GM19035 (cell line): ENCODE results near the gene CCDC117.
"Not testable (repeated sequence)": the region's sequence is repeated elsewhere in the genome, so short reads cannot be mapped to it uniquely, and the experiment has no call there.

ENCODE experiments used
- ATAC-seq: cut with Tn5 transposase; IDR thresholded peaks from one replicate; pipeline ENCODE4 v1.9.1; 2021; ENCODE audit not compliant: unreplicated experiment

CCDC117 gene

DNA sequence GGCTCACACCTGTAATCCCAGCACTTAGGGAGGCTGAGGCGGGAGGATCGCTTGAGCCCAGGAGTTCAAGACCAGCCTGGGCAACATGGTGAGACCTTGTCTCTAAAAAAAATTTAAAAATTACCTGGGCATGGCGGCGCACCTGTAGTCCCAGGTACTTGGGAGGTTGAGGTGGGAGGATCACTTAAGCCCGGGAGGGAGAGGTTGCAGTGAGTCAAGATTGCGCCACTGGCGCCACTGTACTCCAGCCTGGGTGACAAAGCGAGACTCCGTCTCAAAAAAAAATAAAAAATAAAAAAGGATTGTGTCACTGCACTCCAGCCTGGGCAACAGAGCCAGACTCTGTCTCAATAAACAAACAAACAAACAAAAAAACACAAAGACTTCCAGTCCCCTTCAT lies 52.0 kb downstream of the CCDC117 start:
- ATAC-seq = not testable (repeated sequence)

DNA sequence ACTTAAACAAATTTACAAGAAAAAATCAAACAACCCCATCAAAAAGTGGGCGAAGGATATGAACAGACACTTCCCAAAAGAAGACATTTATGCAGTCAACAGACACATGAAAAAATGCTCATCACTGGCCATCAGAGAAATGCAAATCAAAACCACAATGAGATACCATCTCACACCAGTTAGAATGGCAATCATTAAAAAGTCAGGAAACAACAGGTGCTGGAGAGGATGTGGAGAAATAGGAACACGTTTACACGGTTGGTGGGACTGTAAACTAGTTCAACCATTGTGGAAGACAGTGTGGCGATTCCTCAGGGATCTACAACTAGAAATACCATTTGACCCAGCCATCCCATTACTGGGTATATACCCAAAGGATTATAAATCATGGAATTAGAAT lies 53.9 kb downstream of the CCDC117 start:
- ATAC-seq = not testable (repeated sequence)

DNA sequence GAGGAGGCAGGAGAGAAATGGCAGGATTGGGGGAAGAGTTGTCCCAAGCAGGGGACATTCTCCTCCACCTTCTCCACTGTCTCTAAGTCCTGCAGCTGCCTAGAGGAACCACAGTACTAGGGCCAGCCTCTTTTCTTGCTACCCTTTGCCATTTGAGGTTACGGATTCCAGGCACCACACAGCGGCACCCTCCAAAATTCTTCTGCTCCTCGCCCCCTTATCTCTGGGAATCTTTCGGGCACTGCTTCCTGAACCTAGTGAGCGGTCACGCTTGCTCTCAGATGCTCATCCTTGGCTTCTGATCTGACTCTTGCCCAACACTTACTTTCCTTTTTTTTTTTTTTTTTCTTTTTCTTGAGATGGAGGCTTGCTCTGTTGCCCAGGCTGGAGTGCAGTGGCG lies 54.4 kb downstream of the CCDC117 start:
- no peak for ATAC-seq

DNA sequence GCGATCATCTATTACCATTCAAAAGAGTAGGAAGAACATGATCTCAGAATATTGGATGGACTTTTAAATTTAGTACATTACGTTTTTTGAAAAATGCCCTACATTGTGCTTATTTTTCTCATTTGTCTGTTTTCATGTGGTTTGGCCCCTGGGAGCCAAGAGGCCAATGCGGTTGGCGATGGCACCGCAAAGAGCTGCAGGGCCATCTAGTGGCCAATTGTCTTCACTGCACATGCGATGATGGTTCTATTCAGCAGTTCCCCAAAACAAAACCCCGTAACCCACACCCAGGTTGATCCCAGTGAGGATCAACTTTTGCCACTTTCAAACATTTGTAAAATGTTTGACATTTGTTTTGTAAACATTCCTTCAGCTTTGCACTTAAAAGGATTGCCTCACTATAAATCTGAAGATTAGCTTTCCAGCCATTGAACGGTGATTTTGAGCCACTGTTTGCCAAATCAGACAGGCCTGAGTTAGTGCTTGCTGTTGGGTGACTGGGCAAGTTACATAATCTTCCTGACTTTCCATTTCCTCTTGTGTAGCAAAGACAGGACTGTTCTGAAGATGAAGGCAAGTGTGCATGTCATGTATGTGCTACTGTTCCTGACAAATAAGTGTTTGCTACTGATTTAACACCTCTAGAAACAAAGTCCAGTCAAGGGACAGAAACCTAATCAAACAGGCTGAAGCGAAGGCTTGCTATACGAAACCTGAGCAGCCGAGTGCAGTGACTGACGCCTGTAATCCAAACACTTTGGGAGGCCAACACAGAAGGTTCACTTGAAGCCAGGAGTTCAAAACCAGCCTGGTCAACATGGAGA lies 57.1 kb downstream of the CCDC117 start:
- ATAC-seq = no peak

DNA sequence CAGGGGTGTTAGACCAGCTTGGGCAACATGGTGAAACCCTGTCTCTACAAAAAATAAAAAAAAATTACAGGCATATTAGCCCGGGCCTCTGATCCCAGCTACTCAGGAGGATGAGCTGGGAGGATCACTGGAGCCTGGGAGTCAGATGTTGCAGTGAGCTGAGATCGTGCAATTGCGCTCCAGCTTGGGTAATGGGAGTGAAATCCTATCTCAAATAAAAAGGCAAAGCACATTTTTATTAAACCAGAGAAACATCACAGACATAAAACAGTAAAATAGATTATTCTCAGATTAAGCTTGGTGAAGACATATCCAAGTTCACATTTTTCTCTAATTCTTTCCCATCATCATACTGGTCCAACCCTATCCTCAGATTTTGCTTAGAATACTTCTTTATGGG lies 57.9 kb downstream of the CCDC117 start:
- no peak for ATAC-seq

DNA sequence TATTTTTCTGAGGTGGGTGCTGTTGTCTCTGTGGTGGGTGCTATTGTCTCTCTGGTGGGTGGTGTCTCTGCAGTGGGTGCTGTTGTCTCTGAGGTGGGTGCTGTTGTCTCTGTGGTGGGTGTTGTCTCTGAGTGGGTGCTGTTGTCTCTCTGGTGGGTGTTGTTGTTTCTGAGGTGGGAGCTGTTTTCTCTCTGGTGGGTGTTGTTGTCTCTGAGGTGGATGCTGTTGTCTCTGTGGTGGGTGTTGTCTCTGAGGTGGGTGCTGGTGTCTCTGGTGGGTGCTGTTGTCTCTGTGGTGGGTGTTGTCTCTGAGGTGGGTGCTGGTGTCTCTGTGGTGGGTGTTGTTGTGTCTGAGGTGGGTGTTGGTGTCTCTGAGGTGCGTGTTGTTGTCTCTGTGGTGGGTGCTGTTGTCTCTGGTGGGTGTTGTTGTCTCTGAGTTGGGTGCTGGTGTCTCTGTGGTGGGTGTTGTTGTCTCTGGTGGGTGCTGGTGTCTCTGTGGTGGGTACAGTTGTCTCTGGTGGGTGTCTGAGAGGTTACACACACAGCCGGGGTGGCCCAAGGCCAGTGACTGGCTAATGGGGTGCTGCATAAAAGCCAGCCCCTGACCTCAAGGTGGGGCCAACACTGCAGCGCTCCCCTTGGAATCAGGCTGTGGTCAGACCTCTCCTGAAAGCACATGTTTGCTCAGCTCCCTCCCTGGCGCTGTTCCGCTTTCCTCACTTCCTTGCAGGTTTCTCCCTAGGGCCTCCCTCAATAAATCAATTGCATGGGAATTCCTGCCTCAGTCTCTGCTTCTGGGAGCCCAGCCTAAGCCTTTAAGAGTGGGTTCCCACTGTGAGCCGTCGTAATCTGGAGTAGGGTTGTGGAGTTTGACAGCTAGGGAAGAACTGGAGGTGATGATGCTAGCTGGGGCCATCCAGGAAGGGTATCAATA lies 58.9 kb downstream of the CCDC117 start:
- no peak for ATAC-seq

DNA sequence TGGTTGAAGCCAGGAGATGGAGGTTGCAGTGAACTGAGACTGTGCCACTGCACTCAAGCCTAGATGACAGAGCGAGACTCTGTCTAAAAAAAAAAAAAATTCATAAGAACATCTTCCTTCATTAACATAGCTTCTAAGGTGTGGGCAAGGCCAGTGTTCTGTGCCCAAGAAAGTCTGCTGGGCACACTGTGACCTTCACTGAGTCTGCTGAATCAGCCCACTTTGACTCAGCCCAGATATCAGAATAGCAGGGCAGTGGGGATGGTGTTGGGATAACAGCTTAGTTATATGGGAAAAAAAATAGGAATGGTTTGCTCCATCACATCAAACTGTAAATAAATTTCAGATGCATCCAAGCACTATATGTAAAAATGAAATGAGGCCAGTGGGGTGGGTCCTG lies 60.2 kb downstream of the CCDC117 start:
- no peak for ATAC-seq

DNA sequence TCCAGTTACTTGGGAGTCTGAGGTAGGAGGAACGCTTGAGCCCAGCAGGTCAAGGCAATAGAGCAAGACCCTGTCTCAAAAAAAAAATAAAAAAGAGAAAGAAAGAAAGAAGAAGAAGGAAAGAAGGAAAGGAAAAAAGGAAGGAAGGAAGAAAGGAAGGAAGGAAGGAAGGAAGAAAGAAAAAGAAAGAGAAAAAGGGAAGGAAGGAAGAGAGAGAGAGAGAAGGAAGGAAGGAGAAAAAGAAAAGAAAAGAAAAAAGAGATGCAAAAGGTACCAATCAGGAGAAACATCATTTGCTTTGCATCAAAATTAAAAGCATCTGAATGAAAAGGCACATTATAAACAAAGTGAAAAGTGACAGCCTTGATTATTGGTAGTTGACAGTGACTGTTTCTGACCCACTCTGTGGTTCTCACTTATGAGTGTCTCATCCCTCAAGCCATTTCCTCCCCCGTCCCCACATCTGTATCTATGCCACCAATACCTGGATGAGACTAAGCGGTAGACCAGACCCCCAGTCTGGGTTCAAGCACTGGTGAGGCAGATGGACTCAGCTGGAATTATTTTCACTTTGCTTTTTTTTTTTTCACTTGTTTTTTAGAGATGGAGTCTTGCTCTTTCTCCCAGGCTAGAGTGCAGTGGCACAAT lies 60.9 kb downstream of the CCDC117 start:
- no peak for ATAC-seq

DNA sequence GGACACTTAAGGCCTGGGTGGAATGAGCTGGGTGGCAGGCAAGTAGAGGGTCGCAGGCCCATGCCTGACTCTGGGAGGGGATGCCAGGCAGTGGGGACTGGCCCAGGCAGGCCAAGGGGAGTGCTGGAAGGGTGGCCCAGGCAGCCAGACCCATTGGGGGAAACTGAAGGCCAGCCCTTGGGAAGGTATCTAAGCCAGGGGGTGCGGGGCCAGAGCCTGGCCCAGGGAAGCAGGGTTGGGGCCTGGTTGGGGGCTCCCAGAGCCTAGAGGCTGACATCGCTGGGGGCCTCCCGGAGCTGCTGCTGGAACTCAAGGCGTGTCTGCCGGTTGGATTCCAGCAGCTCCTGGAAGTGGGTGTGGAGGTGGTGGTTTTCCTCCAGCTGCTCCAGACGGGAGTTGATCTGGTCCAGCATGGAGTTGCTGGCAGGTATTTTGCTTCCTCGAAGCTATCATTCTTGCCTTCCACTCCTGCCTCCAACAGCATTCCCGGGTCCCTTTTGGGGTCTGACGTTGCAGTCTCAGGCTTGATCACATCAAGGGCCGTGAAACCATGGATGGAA lies 63.2 kb downstream of the CCDC117 start:
- no peak for ATAC-seq

DNA sequence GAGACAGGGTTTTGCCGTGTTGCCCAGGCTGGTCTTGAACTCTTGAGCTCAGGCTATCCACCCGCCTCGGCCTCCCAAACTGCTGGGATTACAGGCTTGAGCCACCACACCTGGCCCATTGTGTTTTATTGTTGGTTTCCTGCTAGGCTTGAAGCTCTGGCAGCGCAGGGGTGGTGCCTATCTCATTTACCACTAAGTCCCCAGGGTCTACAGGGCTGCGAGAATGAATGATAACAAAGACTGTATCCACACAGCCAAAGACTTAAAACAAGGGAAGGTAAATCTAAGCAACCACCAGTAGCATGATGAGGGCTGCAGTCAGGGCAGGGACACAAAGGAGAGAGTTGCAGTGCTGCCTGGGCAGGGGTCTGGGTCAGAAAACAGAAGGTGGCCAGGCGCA lies 65.1 kb downstream of the CCDC117 start:
- ATAC-seq = no peak
